Measurements from ENCODE around the gene SORCS1.

Gene SORCS1

DNA sequence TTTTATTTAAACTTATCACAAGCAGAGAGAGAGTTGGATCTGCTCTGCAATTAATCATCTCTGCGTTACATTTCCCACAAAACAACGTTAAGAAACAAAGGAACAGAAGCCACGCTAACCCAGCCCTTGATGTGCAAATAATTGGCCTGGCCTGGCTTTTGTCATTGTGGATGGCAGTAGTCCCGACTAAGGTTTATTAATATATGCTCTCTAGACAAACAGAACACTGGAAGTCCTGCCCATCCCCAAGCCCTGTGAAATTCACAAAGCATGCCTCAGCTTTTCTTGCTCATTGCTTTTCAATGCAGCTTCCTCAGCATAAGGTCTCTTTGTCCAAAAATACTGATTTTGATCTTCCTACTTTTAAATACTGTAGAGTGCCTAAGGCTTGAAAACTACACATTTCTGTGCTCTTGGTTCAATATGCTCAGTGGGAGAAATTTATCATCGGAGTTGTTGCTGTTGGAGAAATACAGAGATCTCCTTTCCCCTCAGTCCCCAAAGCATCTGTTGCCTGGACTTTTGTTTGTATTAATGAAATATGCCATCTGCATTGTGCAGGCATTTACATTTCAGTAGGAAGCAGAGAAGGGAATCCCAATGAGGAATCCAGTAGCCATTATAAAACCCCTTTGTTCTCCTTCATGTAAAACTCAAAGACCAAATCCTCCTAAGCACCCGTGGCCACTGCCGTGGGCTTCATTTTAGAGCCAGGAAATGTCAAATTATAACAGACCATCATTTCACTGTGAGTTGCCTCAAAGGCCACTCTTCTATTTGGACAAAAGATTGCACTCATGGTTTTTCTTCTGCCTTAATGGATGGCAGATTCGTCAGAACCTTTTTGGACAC is 61.1 kb downstream of the SORCS1 start:
- no peak for DNase-seq

GRCh38 chr10:107098326-107098725 is 66.2 kb downstream of the SORCS1 start:
- no peak for DNase-seq

GRCh38 chr10:107094824-107095522 is 69.5 kb downstream of the SORCS1 start:
- no peak for DNase-seq

DNA sequence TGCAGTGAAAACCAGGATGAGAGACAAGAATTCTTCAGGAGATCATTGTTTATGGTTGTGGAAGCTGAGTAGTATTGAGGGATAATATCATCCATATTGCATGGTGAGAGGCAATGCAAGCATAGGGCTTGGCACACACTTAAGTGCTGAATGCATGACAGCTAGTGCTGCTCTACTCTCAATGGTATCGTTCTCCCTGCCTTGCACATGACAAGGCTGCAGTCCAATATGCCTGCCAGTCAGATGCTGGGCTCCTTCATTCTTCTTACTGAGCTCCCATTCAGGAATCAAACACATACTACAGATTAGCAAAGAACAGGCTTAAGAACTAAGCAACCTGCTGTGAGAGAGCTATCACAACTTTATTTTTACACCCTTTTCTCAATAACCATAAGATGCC is 72.2 kb downstream of the SORCS1 start:
- no peak for DNase-seq

DNA sequence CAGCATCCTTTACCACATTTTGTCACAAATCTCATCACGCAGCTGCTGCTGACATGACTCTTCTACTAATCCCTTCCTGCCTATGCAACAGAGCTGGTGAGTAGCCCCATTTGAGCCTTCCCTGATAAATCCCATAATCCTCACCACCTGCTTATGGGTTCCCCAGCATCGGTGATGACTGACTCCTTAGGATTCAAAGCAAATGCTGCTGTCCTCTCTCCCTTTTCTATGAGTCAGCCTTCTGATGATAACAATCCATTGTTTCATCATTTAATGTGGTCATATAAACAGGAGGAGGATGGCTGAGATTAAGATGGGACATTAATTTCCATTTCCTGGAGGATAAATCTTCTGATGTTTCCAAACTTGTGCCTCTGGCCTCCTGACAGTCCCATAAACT is 73.4 kb downstream of the SORCS1 start:
- no peak for DNase-seq

GRCh38 chr10:107085665-107086525 is 78.6 kb downstream of the SORCS1 start:
- DNase-seq, result no peak

DNA sequence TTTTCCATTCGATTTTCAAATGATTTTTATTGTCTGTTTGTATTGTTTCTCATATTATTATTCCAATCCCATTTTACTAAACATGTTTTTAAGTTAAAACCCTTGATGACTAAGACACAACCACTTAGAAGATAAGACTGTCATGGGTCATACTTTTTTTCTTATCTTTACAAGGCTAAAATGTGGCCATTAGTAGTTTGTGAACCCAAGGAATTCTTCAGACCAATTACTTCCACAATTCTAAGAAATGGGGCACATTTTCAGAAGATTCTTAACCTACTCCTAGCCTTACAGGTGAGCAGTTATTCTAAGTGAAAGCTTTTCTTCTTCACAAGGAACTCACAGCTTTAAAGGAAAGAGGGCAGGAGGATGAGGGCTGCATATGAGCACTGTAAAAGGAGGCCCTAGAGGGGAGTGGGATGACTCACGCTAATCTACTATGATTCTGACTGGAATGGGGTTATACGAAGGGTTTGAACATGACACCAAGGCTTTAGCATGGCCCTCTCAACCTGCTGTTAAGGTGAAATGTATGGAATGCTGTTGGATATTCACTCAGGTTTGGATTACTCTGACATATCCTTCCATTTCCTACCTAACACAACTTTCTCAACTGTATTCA is 81.0 kb downstream of the SORCS1 start:
- peak; percentile 25 for DNase-seq

GRCh38 chr10:107081644-107082043 is 82.9 kb downstream of the SORCS1 start:
- DNase-seq, result peak; percentile 44

GRCh38 chr10:107075117-107075516 is 89.4 kb downstream of the SORCS1 start:
- no peak for DNase-seq

DNA sequence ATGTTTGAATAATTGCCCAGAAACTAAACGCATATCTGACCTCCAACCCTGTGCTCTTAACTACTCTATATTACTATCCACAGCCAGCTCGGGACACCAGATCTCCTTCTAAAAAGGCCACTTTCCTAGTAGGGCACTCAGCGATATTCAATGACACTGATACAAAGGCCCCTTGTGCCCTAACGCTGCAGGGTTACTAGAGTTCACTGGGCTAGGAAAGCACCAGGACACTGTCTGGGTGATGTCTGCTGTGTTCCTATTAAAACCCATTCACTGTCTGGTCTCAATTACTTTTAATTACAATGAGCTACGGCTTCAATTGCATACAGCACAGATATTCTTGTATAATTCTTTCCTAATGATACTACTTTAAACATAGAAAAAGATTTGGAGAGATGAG is 91.7 kb downstream of the SORCS1 start:
- DNase-seq, result no peak

- no peak for DNase-seq
Measured at GRCh38 chr10:107072028-107072427, 92.5 kb downstream of the SORCS1 start.

DNA sequence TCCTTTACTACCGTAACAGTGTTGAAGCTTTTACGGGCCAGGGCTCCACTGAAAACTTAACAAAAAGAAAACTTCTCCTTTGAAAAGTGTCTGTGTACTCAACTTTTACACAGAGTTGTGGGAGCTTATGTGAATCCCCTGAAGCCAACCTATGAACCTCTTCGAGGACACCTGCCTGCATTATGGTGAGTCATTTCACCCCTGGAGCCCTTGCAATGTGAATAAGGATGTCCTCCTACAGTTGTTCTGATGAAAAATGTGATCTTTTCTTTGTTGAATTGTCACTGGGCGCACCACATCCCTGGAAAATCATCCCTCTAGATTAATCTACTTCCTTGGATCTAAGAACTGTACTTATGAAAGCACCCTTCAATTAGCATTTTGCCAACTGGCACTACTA is 93.2 kb downstream of the SORCS1 start:
- no peak for DNase-seq

DNA sequence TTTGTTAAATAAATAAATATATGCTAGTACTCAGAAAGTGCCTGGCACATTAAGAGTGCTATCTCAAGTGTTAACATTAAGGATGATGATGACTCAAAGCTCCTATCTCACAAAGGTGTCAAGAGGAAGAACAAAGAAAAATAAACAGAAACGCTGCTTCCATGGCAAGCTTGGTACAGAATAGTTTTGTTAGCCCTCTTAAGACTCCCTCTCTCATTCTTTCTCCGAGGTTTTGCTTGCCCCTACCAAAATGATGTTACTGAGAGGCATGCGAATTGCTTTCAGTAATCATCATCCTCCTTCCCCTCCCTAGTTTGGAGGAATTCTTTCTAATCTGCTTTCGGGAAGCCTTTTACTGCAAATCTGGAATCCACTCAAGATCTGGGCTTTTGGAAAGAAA is 96.7 kb downstream of the SORCS1 start:
- DNase-seq, result no peak

DNA sequence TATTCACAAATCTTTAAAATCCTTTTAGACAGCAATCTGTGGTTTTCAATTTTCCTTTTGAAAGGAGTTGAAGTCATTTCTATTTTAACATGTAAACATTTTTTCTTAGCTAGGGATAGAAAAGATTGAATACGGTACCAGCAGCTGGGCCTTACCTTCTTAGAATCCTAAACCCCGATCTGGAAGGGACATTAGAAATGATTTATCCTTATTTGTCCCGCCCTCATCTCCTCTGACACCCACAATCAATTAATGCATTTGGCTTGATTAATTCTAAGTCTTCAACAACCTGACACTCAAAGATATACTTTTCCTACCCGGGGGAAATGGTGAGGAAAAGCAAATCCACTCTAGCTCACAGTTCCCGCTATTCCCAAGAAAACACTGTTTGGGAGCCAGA is 100.4 kb downstream of the SORCS1 start:
- no peak for DNase-seq

GRCh38 chr10:107059872-107060271 is 104.6 kb downstream of the SORCS1 start:
- peak; percentile 29 for DNase-seq

GRCh38 chr10:107059068-107059804 is 105.3 kb downstream of the SORCS1 start:
- no peak for DNase-seq

- no peak for DNase-seq
Measured at GRCh38 chr10:107058331-107058730, 106.2 kb downstream of the SORCS1 start.

DNA sequence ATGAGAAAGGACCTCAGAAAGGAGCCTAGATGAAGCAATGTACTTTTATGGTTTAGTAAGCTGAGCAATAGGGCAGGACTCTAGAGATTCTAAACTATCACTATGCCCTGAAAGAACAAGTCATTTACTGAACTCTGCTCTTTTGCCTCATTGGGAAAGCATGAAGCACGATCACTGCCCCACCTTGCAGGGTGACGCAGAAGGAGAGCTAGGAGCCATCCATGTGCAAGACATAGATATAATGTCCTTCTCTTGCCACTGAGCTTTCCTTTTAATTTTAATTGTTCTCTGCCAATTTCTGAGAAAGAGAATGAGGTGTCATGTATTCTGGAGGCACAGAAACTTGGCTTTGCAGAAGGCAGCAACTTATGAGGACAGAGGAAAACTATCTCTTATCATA is 108.3 kb downstream of the SORCS1 start:
- peak; percentile 4 for DNase-seq

DNA sequence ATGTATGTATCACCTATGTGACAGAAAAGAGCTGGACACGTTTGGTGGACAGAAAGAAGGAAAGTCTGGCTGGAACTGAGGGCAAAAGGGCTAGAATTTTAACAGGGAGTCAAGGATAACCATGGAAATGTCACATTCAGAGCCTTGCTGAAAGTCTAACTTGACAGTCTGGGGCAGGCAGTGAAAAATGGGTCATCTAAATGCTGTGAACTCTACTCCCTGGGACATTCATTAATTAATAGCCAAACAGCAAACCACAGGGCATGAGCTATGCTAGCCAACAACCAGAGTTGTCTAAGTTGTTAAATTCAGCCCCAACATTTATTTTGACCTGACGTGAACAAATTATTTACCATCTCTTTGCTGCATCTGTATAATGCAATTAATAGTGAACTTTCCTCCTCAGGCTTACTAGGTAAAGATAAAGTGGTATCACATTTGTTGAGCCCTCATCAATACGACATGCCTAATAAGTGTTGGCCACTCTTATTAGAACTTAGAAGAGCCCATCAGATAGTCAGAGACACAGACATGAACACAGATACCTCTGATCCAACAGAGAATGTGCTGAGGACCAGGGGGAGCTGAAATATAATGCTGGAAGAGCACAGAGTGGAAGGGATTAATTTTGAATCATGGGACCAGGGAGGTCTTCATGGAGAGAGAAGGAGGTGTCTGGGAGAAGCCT is 109.9 kb downstream of the SORCS1 start:
- no peak for DNase-seq

DNA sequence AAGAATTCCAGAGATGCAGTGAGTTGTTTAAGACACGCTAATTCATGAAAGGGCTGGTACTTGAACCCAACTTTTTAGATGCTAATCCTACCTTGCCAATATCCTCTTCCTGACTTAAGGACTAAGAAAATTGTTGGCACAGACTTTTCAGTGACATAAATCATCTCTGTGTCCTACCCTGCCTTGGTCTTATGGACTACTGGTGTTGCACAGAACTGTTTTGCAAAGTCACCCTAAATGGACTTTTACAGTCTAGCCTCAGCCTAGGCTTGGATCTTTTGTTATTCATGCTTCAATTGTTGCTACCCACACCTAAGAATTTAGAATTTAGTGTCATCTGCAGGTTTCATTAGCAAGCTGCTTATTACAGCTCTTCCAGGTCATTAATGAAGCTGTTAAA is 112.7 kb downstream of the SORCS1 start:
- no peak for DNase-seq

- DNase-seq, result no peak
Measured at GRCh38 chr10:107043461-107043860, 121.0 kb downstream of the SORCS1 start.
